GM19467 (cell line): Measurements from ENCODE around the gene SMYD2.
"Not testable (repeated sequence)": the region's sequence is repeated elsewhere in the genome, so short reads cannot be mapped to it uniquely, and the experiment has no call there.

Experiments used
- ATAC-seq: cut with Tn5 transposase; IDR thresholded peaks from one replicate; pipeline ENCODE4 v1.9.1; 2021; ENCODE audit warnings: mild to moderate bottlenecking, moderate library complexity; ENCODE audit not compliant: unreplicated experiment

The SMYD2 gene

DNA sequence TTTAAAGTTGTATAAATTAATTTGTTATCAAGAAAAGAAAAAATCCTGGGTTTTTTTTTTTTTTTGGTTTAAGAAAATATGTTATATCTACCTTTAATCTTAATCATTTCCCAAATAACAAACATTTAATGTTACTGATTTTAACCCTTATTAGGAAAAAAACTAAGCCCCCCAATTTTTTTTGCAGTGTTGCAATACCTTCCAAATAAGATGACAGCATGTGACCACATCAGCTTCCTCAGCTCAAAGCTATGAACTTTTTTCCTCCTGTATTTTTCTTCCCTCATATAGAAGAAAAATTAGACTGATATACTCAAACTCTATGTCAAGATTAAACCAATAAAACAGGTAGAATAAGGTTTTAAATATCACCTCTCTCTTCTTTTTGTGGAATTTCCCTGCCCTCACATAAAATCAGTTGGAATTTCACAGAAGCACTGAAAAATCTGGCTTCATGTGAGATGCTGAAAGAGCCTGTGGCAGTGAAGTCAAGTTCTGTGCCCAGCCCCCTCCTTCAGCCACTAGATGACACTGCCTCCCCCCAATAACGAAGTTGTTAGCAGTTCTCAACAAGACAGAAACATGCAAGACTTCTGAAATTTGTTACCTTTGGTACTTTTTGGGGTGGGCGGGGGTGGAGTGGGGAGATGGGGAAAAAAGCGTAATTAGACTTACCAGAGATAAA lies 9.6 kb upstream of the SMYD2 start:
- ATAC-seq: no peak

DNA sequence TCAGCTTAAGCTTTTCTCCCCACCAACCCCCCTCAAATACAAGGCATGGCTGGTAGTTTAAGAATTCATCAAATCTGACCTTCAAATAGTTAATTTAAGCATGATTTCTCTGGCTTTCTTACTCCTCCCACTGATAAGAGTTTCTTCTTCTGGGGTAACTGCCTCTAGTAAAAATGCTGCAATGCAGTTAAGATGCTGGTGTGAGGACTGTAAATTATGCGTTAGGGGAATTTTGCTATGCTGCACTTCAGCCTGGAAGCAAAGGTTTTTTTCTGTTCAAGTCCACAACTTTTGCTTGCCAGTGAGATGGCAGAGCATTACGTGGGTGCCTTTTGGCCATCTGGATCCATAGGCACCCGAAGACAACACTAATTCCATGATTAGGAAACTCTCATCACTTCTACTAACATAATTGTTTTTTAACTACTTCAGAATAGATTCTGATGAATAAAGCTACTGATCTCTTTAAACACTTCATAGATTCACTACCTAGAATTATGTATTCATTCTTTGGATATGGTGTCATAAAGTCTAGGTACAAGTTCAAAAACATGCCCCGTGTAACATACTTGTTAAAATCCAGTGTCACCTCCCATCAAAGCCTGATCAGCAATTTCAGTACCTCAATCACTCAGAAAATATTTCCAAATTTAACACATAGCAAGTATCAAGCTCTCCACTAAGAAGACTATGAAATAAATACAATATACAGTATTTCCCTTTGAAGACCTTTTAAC lies 8.8 kb upstream of the SMYD2 start:
- no peak for ATAC-seq

DNA sequence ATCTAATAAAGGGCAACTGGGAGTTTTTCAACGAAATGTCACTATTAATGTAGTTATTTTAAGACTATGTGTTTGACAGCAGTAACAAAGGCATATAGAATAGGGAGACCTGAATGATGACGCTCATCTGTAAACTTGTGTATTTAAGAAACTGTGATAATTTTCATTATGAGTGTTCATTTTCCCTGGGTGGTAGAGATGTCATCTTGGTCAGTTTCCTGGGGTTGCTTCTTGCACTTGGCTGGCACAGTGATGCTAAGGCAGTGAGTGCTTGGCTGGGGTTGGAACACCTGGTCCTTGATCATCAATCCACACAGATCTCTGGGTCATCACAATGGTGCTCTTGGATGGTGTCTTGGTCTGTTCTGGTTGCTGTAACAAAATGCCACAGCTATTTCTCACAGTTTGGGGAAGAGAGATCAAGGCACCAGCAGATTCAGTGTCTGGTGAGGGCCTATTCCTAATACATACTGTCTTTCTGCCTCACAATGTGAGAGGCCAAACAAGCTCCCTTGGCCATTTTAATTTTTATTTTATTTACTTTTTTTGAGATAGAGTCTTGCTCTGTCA lies 7.9 kb upstream of the SMYD2 start:
- no peak for ATAC-seq

DNA sequence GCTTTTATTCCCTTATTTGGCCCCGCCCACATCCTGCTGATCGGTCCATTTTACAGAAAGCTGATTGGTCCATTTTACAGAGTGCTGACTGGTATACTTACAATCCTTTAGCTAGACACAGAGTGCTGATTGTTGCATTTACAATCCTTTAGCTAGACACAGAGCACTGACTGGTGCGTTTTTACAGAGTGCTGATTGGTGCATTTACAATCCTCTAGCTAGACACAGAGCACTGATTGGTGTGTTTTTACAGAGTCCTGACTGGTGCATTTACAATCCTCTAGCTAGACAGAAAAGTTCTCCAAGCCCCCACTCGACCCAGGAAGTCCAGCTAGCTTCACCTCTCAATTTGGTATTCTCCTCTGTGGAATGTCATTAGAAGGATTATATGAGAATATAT lies 5.3 kb upstream of the SMYD2 start:
- ATAC-seq: not testable (repeated sequence)

DNA sequence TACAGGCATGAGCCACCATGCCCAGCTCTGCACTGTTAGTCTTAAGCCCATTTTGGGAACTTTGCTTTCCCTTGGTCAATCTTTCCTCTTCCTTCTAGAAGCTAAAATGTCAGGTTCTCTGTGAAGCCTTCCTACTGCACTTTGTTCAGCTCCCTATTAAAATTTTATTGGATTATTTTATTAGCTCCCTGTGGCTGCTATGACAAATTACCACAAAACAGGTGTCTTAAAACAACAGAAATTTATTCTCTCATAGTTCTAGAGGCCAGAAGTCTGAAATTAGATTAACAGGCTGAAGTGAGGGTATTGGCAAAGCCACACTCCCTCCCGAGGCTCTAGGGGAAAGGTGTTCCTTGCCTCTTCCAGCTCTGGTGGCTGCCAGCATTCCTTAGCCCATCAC lies 4.2 kb upstream of the SMYD2 start:
- no peak for ATAC-seq

DNA sequence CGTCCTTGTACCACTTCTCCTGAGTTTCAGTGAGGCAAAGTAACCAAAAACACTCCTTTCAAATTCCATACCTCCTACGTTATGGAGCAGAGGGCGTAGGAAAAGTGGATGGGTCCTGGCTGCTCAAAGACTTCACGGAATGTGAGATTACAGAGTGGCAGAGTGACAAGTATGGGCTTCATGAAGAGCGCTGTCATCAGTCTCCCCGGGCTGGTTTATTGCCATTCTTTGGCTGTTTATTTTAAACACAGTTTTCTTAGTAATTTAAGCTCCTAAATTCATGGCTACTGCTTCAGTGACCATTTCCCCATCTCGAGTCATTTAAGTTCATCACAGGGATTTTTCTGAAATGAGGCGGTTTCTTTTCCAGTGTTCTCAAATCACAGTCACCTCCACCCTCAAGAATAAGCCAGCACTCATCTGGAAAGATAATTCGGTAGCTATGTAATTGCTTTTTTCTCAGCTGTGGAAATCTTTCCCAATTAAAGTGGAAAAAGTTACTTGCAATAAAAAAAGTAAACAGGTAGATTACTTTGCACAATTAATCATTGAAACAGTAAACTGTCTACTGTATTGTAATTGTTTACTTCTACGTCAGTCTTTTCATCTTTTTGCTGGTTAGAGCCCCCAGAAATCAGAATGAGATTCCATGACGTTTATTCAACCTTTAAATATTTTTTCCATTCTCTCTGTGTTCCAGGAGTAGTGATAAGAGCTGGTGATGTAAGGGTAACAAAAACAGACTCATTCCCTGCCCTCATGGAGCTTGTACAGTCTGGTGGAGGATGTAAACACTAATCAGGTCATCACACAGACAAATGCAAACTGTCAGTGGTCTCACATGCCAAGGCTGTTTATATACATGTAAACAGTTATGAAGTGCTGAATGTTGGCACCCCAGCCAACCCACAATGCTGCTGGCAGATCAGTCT lies 3.0 kb upstream of the SMYD2 start:
- ATAC-seq: no peak

DNA sequence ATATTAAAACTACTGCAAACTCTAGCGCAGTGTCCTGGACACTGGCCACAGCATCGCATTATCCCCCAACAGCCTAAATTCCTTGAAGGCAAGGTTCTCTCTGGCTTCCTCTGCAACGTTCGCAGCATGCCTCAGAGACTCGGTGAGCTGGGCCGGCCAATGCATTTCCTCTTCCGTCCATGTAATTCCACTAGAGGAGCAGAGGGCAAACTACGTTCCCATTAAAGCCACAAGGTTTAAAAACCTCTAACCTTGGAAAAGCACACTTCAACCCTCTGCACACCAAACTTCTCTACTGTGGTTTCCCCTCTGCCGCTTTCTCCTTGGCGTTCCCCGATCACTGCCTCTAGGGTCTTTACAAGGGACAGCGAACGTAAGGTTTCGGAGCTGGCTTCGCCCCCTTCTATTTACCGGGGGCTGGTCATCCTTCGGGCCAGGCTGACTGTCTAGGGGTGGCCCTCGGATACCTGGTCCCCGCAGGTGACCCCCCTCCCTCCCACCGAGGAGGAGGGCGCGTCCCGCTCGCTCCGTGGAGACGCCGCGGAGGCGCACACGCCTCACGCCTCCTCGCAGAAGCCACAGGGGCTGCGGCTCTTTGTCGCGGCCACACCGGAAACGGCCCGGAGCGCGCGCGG lies 456 bp upstream of the SMYD2 start:
- peak; percentile 56 for ATAC-seq

DNA sequence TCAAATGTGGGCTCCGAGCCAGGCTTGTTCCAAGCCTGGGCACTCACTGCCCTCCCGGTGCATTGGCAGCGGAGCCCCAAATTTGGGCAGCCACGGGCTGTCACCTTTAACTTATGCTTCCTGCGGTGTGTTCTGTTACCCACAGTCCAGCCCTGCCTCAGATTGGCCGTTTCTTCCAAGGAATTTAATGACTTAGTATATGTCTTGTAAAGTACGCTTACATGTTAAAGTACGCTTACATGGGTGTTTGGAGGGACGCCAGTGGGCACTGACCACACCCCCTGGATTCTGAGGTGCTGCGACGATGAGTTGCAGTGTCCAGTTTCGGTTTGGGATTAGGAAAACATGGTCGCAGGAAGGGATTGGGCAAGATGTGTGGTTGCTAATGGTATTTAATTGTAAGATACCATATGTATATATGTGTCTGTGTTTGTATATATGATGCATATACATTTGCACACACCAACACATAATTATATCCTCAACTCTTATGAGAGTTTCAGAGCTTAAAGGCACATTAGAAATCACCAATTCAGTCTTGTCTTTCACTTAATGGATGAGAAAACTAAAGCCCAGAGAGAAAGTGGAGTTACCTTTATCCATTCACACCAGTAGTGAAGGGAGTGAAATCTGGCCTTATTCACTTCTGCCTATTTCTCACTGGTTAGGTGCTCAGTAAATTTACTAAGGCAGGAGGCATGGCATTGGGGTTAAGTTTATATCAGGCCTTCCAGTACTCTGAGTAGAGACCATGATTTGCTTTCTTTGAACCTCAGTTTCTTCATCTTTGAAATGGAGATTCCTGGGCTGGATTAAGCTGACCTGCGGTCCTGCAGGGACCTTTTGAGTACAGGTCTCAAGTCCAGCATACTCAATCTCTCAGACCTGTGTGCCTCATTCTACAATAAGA lies 1.0 kb downstream of the SMYD2 start:
- ATAC-seq: no peak

DNA sequence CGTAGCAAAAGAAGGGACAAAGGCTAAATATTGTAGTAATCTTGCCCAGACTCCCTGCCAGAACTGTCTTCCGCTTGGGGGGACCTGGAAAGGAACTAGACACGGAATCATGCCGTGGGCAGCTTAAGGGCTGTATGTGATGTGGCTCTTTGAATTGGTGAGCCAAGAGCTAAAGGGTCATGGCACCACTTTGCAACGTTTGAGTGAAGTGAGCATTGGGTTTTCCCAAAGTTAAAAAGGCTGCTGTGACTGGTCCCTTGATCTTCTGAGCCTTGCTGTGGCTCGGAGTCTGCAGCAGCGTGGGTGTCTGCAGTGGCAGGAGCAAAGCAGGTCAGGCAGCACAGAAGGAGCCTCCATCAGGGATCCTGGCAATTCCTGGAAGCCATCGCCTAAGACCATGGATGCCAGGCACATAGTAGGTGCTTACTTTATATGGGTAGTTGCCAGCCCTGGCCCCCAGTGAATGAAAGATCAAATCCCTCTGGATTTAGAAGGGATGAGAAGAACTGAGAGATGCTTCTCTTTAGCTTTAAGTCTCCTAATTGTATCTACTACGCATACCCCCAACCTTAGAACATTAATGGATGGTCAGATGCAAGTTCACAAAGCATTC lies 1.8 kb downstream of the SMYD2 start:
- no peak for ATAC-seq

DNA sequence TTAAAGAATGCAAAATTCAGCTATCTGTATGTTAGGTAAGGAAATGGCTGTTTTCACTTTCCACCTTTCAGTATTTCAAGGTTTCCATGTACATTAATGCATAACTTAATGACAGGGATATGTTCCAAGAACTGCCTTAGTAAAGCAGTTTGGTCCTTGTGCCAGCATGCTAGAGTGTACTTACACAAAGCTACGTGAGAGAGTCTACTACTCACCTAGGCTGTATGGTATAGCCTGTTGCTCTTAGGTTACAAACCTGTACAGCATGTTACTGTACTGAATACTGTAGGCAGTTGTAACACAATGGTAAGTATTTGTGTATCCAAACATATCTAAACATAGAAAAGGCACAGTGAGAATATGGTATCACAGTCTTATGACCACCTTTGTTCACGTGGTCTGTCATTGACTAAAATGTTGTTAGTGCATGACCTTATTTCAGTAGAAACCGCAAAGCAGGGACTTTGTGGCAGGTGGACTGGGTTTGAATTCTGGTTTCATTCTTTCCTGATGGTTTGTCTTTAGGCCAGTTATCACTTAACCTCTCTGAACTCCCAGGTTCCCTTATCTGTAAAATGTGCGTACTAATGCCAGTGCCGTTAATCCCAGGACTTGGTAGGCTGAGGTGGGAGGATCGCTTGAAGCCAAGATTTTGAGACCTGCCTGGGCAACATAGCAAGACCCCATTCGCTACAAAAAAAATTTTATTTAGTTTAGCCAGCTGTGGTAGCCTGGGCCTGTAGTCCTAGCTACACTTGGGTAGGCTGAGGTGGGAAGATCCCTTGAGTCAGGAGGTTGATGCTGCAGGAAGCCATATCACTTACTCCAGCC lies 4.9 kb downstream of the SMYD2 start:
- ATAC-seq: no peak

DNA sequence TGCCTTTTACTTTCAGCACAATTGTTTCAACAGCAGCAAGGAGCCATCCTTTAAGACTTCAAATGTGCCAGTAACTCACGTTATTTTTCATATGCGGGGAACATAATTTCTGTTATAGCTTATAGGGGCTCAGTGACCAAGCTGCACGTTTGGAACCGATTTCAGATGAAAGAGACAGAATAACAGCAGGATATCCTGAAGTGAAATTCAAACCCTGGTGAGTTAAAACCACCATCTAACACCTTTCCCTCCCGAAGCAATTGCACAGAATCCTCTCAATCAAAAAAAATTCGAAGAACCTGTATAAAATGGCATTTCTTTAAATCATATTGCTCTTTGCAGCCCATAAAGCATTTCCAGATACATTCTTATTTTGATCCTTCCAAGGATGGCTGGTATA lies 6.9 kb downstream of the SMYD2 start:
- no peak for ATAC-seq

DNA sequence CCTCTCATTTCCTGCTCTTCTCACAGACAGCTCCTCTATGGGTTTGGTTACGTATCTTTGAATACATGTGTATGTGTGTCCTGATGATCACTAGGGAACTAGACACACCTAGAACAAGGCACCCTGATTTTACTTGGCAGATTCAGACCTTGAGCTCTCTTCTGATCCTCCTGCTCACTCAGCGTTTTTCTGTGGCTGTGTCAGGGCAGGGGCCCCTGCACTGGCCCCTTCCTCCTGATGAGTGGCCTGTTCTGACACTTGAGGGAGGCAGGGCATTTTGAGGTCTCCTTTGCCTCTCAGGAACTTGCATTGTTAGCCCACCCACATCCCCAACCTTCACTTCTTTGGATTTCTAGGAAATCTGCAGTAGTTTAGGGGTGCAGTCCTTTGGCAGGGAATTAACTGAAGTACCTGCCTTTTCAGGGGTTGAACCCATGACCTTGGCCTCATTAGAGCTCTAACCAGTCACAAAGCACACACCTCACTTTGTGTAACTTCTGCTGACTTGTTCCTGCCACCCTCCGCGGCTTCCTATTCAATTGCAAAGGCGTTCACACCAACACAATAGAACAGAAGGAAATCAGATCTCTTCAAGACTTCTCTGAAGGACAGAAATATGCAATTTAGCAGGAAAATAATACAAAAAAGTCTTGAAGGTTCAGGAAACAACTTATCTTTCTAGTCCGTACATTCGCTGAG lies 8.8 kb downstream of the SMYD2 start:
- ATAC-seq: no peak

DNA sequence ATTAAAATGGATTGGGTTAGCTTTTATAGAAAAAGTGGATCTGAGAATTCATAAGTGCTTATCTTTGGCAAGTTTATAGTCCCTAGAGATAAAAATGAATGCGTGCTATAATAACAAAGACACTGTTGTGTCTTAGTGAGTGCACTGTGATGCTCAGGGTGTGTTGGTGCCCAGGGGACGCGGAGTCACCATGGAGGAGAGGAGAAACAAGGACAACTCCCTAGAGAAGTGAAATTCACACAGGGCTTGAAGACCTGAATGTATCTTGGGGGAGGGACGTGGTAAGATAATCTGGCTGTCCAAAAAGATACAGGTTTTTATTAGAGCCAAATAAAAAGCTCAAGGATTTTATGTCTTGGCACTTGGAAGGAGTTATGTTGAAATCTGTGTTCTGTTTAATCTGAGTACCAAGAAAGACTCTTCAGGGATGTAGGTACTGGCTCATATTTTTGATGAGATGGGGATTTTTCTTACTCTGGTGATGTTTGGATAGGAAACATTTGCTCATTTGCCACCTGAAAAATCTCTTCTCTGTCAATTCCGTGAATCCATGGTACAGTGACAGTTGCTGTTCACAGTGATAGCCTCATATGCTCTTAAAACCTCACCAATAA lies 9.6 kb downstream of the SMYD2 start:
- no peak for ATAC-seq

DNA sequence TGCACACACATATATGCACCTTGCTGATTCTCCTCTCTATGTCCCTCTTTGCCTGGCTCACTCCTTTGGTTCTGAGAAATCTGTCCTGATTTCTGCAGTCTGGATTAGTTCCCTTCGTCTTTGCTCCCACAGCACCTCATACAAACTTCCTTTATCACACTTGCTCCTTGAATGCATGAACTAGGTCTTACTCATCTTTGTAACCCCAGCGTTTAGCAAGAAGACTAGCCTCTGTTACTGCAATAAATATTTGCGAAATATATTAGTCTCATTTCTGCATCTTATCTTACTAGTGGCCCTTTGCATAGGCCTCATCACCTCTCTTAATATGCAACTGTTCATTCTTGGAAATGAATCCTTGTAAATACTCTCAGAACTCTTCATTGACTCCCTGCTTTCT lies 11.4 kb downstream of the SMYD2 start:
- ATAC-seq: no peak

DNA sequence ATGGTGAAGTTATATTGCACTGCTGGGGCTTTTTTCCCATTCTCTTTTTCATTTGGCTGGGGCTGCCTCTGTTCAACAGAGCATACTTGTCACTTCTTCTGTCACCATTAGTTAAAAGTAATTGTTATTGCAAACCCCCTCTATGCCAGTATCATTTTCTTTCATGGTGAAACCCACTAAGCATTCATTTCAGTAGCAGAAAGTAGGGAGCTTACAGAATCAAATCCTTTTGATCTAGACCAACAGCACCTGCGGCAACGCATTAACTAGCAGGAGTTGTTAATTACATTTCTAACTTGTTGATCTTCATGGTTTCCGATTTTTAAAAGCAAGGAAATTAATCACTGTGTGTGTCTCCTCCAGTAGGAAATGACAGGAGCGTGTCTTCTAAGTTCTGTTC lies 15.0 kb downstream of the SMYD2 start:
- no peak for ATAC-seq

DNA sequence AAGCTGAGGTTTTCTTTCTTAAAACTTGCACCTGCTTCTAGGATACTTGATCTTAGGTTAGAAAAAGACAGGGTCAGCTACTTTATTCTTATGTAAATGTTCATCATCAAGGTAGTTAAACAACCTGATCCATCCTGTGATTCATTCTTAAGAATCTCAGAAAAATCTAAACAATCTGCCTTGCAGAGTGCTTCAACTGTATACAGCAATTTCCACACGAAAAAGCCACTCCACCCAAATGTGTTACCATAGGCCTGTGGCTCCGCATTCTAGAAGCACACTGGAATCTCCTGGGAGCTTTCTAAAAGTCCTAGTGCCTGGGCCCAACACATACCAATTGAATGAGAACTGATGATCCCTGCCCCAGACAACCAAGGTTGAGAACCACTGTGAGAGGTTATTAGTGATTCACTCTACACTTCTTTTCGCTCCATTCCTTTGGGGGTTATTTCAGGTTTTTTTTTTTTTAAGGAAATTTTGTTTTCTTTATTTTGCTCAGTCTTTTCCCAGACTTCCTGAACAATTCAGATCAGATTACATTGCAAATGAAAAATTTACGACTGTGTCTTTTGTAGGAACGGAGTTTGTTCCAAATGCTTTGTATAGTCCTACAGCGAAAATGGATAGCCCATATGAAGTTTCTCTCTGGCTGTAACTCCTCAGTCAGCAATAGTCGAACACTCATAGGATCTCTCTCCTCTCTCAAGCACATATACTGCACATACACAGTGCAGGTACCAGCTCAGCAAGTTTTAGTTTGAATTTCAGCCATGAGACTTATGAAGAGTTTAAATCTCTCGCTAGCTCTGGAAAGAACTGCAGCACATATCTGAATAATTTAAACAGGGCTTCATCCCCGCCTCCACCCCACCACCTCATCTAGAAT lies 16.1 kb downstream of the SMYD2 start:
- ATAC-seq: no peak
